NCI-H2196 (cell line): ENCODE results near the gene GCFC2.
"Not testable (repeated sequence)": the region's sequence is repeated elsewhere in the genome, so short reads cannot be mapped to it uniquely, and the experiment has no call there.

ENCODE experiments used
- DNase-seq: peaks from one replicate; lab custom pipeline; 2025; ENCODE audit not compliant: unreplicated experiment; lab: John Stamatoyannopoulos, UW

Gene GCFC2

GRCh38 chr2:75683430-75683829 lies 27.3 kb downstream of the GCFC2 start:
- not testable (repeated sequence) for DNase-seq

- DNase-seq: no peak
These were observed 30.3 kb downstream of the GCFC2 start for GRCh38 chr2:75680402-75680801.

DNA sequence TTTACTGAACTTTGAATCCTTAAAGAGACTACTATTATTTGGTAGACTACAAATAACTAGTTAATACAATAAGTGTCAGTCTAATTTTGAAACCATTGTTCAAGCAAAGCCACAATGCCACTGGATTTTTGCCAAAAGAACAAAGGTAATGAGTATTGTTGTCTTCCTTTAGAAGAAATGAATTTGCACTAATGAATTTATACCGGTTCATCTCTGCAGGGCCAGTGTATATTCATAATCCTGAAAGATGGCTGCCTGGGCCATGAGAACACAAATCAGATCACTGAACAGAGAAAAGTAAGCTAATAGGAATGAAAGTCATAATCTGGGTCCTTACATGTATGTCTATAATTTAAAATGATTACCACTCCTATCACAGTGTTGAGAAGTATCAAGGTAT lies 31.2 kb downstream of the GCFC2 start:
- no peak for DNase-seq

- DNase-seq: no peak
These were observed 34.3 kb downstream of the GCFC2 start for GRCh38 chr2:75676464-75676863.

- no peak for DNase-seq
These were observed 34.8 kb downstream of the GCFC2 start for GRCh38 chr2:75675908-75676307.

DNA sequence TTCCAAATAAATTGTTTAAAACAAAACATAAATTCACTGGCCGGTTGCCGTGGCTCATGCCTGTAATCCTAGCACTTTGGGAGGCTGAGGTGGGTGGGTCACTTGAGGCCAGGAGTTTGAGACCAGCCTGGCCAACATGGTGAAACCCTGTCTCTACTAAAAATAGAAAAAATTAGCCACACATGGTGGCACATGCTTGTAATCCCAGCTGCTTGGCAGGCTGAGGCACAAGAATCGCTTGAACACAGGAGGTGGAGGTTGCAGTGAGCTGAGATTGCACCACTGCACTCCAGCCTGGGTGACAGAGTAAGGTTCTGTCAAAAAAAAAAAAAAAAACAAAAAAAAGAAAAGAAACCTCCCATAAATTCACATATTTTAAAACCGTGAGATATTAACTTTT lies 35.3 kb downstream of the GCFC2 start:
- not testable (repeated sequence) for DNase-seq

- DNase-seq: no peak
These were observed 42.8 kb downstream of the GCFC2 start for GRCh38 chr2:75667884-75668283.

- no peak for DNase-seq
These were observed 43.8 kb downstream of the GCFC2 start for GRCh38 chr2:75666911-75667310.

DNA sequence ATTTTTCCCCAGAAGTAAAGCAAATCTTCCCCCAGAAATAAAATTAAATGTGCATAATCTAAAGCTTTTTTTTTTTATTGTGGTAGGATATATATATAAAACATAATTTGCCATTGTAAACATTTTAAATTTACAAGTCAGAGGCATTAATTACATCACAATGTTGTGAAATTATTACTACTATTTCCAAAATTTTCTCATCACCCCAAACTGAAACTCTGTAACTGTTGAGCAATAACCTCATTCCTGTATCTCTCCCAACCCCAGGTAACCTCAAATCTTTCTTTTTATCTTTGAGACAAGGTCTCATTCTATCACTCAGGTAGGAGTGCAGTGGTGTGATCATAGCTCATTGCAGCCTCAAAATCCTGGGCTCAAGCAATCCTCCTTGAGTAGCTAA lies 52.9 kb downstream of the GCFC2 start:
- no peak for DNase-seq

- no peak for DNase-seq
These were observed 54.2 kb downstream of the GCFC2 start for GRCh38 chr2:75656563-75656962.

- no peak for DNase-seq
These were observed 54.9 kb downstream of the GCFC2 start for GRCh38 chr2:75655861-75656260.

GRCh38 chr2:75654012-75654411 lies 56.7 kb downstream of the GCFC2 start:
- no peak for DNase-seq

DNA sequence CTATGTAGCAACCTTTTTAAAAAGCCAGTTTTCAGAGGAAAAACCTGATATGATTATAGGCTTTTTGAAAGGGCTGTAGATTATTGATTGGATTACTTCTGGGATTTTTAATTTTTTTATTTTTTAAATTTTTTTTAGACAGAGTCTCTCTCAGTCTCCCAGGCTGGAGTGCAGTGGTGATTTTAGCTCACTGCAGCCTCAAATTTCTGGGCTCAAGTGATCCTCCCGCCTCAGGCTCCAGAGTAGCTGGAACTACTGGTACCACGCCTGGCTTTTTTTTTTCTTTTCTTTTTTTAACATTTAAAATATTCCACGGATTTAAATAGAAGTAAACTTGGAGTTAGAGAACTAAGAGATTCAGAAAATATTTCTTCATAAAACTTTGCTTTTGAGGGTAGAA lies 62.9 kb downstream of the GCFC2 start:
- DNase-seq: no peak

DNA sequence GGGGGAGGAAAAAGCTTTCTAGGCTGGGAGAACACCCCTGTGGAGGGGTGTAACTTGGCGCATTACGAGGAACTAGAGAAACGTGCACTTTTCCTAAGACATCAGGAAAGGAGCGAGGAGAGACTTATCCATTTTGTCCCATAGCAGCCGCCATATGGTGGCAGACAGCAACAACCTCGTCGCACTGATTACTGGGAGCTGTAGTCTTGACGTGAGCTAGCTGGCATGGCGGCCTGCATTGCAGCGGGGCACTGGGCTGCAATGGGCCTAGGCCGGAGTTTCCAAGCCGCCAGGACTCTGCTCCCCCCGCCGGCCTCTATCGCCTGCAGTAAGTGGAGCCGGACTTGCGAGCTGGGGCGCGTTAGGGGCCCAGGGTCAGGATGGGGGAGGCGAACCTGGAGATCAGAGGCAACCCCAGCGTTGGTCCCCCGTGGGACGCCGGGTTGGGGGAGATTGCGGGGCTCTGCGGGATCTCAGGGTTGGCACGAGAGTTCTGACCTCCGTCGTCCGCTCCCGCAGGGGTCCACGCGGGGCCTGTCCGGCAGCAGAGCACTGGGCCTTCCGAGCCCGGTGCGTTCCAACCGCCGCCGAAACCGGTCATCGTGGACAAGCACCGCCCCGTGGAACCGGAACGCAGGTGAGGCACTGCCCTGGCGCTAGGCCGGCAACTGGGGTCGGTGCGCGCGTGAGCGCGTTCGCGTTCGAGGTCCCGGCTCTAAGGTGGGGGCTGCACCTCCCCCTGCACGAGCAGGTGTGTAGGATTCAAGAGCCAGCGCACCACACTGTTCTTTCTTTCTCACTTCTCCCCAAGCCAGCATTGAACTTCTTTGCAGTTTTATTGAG lies 63.9 kb downstream of the GCFC2 start, which contains the start of gene MRPL19:
MRPL19 (plus strand) TSS at position 201 of the 843 bp plus-strand sequence; CDS start at position 226, 25 bp downstream.
- peak; percentile 49 for DNase-seq

DNA sequence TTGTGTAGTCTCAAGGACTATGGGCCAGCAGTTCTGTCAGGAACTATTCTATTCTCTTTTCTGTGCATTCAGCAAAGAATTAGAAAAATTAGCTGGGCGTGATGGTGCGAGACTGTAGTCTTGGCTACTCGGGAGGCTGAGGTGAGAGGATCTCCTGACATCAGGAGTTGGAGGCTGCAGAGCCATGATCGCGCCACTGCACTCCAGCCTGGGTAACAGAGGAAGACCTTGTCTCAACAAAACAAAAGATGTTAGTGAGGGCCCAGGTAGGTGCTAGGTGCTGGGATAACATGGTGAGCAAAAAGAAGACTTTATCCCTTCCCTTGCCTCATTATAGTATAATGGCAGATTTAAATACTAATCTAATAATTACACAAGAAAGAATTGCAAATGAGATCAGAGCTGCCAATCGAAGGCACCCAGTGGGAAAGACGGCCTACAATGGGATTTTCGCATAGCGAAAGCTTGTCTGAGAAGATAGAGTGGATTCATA lies 64.6 kb downstream of the GCFC2 start:
- no peak for DNase-seq

DNA sequence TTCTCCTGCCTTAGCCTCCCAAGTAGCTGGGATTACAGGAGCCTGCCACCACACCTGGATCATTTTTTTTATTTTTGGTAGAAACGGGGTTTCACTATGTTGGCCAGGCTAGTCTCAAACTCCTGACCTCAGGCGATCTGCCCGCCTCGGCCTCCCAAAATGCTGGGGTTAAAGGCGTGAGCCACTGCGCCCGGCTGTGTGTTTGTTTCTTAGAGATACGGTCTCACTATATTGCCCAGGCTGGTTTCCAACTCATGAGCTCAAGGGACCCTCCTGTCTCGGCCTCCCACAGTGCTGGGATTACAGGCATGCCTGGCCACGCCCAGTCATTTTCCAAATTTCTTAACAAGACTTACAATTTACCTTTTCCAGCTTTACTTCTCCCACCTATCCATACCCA lies 65.1 kb downstream of the GCFC2 start:
- DNase-seq: no peak

- no peak for DNase-seq
These were observed 66.7 kb downstream of the GCFC2 start for GRCh38 chr2:75643980-75644379.

DNA sequence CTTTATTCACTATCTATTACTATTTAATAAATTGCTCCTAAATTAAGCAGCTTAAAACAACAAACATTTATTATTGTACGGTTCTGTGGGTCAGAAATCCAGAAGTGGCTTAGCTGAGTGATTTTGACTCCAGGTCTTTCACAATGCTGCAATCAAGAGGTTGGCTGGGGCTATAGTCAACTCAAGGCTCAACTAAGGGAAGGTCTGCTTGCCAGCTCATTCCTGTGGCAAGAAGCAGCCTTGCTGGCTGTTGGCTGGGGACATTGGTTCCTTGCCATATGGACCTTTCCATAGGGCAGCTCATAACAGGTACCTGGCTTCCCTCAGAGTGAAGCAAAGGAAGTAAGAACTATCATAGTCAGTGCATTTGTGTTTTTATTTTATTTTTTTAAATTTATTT lies 69.1 kb downstream of the GCFC2 start:
- DNase-seq: no peak

- peak; percentile 51 for DNase-seq
These were observed 70.0 kb downstream of the GCFC2 start for GRCh38 chr2:75640621-75641121.

DNA sequence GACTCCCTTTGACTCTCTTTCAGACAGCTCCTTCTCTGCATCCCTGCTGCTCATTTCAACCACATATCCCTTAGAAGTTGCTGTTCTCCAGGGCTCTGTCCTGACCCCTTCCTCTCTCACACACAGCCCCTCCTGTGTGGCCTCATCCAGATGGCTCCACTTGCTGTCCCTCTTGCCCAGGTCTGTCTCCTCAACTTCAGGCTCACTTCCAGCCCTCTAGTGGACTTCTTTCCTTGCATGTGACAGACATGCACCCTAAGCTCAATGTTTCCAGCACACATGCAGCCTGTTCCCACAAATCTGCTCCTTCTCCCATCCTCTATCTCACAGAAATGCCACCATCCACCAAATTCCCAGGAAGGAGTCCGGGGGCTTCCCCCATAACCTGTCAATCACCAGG lies 73.1 kb downstream of the GCFC2 start:
- no peak for DNase-seq

DNA sequence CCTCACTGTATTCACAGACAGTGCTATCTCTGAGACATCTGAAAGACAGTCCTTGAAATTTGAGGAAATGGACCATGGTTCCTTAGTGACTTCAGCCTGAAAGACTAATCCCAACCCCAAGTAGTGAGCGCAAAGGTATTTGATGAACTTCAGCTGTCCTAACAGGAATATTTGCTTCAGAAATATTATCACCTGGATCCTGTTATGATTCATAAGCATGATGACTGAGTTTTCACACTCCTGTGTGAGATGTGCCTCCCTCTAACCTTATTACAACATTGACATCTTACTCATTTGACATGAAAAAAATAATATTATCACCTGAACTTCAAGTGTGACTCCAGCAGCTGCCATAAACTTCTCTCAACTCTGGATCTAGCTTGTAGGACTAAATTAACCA lies 75.8 kb downstream of the GCFC2 start:
- DNase-seq: no peak

- no peak for DNase-seq
These were observed 77.1 kb downstream of the GCFC2 start for GRCh38 chr2:75633620-75634019.

DNA sequence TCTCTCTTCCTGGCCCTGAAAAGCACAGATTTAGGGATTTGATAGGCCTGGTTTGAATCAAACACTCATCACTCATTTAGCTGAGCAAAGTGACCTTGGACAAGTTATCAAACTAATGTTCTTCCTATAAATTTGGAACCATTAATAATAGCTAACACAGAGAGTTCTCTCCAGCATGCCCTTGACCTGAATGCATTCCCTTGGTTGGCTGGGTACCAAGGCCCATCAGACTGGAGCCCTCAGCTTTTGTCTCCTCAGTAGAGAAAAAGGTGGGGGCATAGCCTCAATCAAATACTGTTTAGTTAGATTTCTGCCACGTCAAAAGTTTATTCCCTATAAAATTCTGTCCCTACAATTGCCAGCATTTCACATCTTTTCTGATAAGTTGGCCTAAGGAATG lies 77.9 kb downstream of the GCFC2 start:
- no peak for DNase-seq
